ENCODE data around the gene WNT9A.
"Not testable (repeated sequence)": the region's sequence is repeated elsewhere in the genome, so short reads cannot be mapped to it uniquely, and the experiment has no call there.

Gene WNT9A

DNA sequence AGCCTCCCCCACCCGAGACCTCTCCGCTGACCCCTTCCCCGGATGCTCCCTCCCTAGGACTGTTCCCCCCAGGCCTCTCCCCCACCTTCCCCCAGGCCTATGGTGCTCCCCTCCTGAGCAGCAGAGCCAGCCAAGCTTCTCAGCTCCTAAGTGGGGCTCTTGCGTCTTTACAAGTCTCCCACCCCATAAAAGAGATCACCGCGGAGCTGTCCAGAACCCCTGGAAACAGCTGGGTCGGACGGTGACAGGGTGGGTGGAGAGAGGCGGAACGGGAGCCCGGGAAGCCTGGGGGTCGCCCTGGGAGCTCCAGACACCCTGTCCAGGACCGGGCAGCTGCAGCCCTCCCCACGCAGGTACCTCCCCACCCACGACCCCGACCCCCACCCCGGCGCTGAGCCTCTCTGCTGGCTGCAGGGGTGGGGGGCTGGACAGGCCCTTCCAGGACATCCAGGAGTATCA, 61.2 kb downstream of the WNT9A start:
- no peak for DNase-seq (ENCODE audit: low read depth in 3 of 3)

GRCh38 chr1:227885648-227886502, 61.9 kb downstream of the WNT9A start:
- DNase-seq (ENCODE audit: low read depth in 3 of 3) = no peak

DNA sequence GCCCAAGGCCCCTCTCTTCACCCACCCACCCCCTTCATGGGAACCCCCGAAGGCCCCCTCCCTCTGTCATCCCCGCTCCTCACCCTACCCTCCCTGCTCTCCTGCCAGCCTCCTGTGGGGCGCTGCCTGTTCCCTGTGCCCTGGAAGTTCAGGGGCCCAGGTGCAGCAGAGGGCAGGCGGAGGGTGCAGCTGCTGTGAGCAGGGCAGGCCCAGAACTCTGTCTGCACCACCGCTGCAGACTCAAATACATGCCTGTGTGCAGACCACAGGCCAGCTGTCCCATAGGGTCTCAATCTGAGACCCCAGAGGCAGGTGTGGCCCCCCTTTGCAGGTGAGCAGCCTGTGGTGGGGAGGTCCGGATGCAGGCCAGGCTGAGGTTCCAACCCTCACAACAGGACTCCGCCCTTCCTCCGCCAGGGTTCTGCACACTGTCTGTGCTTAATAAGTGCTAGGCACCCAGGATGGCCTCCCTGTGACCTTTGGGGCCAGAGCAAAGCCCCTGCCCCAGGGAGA, 62.5 kb downstream of the WNT9A start:
- DNase-seq (ENCODE audit: low read depth in 3 of 3) = no peak

GRCh38 chr1:227884370-227885134, 63.2 kb downstream of the WNT9A start:
- DNase-seq (ENCODE audit: low read depth in 3 of 3) = no peak

DNA sequence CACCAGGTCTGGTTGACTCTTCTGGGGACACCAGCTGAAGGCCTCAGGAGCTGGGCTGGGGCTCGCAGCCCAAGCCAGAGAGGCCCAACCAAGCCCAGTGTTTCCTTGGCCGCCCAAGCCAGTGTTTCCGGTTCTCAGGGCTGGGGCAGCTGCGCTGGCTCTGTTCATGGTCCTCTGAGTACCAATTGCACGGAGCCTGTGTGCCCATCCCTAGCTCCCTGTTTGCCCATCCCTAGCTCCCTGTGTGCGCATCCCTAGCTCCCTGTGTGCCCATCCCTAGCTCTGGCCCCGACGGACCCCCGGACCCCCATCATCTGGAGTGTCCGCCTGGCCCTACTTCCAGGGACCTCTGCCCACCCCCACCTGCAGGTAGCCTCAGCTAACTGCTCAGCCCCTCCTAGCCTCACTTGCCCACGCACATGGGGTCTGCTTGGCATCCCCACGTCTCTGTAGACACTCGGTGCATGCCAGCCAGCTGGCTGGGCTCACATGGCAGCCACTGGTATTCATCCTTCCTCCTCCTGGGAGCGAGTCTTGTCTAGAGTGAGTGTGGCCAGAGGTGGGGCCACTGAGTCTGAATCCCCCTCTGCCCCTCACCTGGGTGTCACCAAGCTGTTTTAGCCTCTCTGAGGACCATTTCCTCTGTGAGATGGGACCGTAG, 64.0 kb downstream of the WNT9A start:
- no peak for DNase-seq (ENCODE audit: low read depth in 3 of 3)

- DNase-seq (ENCODE audit: low read depth in 3 of 3) = no peak
Measured at GRCh38 chr1:227883073-227883520, 64.6 kb downstream of the WNT9A start.

DNA sequence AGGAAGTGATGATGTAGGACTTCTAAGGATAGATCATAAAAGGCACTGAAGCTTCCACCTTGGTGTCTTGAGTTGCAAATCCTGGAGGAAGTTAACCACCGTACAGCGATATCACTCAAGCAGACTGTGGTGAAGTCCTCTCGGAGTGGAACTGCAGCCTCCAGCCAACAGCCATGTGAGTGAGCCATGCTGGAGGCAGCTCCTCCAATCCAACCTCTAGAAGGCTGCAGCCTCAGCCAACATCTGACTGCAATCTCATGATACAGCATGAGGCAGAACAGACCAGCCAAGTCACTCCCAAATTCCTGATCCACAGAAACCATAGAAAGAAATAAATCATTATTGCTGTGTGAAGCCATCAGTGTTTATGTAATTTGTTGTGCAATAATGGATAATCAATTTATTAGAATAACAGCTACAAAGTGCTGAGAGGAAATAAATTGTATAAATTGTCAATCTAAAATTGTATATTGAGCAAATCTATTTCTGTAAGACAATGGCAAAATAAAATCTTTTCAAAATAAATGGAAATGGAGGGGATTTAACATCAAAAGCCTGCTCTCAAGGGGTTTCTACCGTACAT, 67.3 kb downstream of the WNT9A start:
- DNase-seq (ENCODE audit: low read depth in 3 of 3) = no peak

GRCh38 chr1:227877810-227878209, 69.9 kb downstream of the WNT9A start:
- not testable (repeated sequence) for DNase-seq (ENCODE audit: low read depth in 3 of 3)

DNA sequence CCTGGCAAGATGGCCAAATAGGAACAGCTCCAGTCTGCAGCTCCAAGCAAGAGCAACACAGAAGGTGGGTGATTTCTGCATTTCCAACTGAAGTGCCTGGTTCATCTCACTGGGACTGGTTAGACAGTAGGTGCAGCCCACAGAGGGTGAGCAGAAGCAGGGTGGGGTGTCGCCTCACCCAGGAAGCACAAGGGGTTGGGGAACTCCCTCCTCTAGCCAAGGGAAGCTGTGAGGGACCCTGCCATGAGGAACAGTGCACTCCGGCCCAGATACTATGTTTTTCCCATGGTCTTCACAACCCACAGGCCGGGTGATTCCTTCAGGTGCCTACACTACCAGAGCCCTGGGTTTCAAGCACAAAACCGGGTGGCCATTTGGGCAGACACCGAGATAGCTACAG, 75.8 kb downstream of the WNT9A start:
- not testable (repeated sequence) for DNase-seq (ENCODE audit: low read depth in 3 of 3)

DNA sequence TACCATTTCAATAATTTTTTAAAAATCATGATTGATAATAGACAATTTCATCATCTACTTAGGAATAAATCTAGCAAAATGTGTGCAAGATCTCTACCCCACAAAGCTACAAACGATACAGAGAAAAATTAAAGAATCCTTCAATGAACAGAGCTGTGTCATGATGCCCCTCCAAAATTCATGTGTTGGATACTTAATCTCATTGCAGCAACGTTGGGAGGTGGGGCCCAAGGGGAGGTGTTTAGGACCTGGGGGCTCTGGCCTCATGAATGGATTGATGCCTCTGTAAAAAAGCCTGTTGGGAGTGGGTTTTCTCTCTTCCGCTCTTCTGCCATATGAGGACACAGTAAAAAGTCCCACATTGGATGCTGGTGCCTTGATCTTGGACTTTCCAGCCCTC, 77.4 kb downstream of the WNT9A start:
- no peak for DNase-seq (ENCODE audit: low read depth in 3 of 3)

- no peak for DNase-seq (ENCODE audit: low read depth in 3 of 3)
Measured at GRCh38 chr1:227869851-227870305, 77.9 kb downstream of the WNT9A start.

GRCh38 chr1:227869279-227869842, 78.4 kb downstream of the WNT9A start:
- no peak for DNase-seq (ENCODE audit: low read depth in 3 of 3)

All from stimulated activated CD4-positive, alpha-beta T cell treated with anti-CD3 and anti-CD28 coated beads, TNF-alpha, amount 100 ng/mL, for 48 hours (primary cell).